GM12878 (cell line): ENCODE results near the gene GAK.

Experiments
- CEBPB ChIP-seq, 2 experiments: fragments of 150-350 bp in 1 of 2; IDR thresholded peaks; 2 replicates each; pipeline ENCODE4 v1.6.1; 2012 to 2014; ENCODE audit warnings: low read depth in 2 of 2, low read length in 2 of 2, borderline replicate concordance in 1 of 2, inconsistent platforms in 1 of 2
- POLR2AphosphoS5 ChIP-seq: IDR thresholded peaks from 2 replicates; pipeline ENCODE4 v1.6.1; 2011; ENCODE audit warnings: mild to moderate bottlenecking, low read length, inconsistent platforms
- TF ChIP-seq, protein P1 (sequence below), 3 experiments: IDR thresholded peaks in 2 of 3; conservative IDR thresholded peaks in 1 of 3; 2 replicates each; pipeline ENCODE4 v1.5.1; 2011; ENCODE audit warnings: low read depth in 3 of 3, low read length in 3 of 3, mild to moderate bottlenecking in 3 of 3, control low read depth in 2 of 3, moderate library complexity in 2 of 3, inconsistent platforms in 1 of 3, mixed read lengths in 1 of 3; ENCODE audit not compliant: control insufficient read depth in 2 of 3, insufficient read depth in 1 of 3; ENCODE audit errors: extremely low read depth in 1 of 3

GRCh38 chr4:893276-893994 lies 38.7 kb downstream of the GAK start:
- TF ChIP-seq, protein P1, sequence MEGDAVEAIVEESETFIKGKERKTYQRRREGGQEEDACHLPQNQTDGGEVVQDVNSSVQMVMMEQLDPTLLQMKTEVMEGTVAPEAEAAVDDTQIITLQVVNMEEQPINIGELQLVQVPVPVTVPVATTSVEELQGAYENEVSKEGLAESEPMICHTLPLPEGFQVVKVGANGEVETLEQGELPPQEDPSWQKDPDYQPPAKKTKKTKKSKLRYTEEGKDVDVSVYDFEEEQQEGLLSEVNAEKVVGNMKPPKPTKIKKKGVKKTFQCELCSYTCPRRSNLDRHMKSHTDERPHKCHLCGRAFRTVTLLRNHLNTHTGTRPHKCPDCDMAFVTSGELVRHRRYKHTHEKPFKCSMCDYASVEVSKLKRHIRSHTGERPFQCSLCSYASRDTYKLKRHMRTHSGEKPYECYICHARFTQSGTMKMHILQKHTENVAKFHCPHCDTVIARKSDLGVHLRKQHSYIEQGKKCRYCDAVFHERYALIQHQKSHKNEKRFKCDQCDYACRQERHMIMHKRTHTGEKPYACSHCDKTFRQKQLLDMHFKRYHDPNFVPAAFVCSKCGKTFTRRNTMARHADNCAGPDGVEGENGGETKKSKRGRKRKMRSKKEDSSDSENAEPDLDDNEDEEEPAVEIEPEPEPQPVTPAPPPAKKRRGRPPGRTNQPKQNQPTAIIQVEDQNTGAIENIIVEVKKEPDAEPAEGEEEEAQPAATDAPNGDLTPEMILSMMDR (IDR thresholded peaks at IDR 0.05 in 2 of 3, conservative IDR thresholded peaks at IDR 0.05 in 1 of 3; ENCODE audit: control insufficient read depth in 2 of 3, extremely low read depth in 1 of 3, insufficient read depth in 1 of 3, low read depth in 3 of 3, low read length in 3 of 3), result no peak
- no peak for TF ChIP-seq CEBPB (IDR thresholded peaks at IDR 0.05; ENCODE audit: borderline replicate concordance in 1 of 2, low read depth in 2 of 2, low read length in 2 of 2)
- no peak for TF ChIP-seq POLR2AphosphoS5
